Keratinocyte (primary cell): ENCODE measurements around the gene PPP2R5C. TPM values are rescaled to one million over a fixed set of nuclear protein-coding genes. Genes with fewer than 3 reads are reported as not detected.

Source experiments
- DNase-seq: peaks from one replicate; pipeline ENCODE4 v3.0.0-alpha.2; 2011; ENCODE audit warnings: low read depth, missing footprints, low spot score
- FAIRE-seq: peaks from 2 replicates; lab custom pipeline; 2011; peaks lifted over from hg19 to GRCh38; lab: Jason Lieb, UNC
- H2AFZ ChIP-seq: 2 replicates; pipeline ENCODE4 v1.6.0; 2012; ENCODE audit warnings: low read length, control low read depth, inconsistent platforms; ENCODE audit not compliant: control insufficient read depth
- H3K27ac ChIP-seq: 2 replicates; pipeline ENCODE4 v1.5.1; 2011; ENCODE audit warnings: low read length; ENCODE audit not compliant: control insufficient read depth, insufficient read depth
- H3K27me3 ChIP-seq: 3 replicates; pipeline ENCODE4 v1.6.0; 2011; ENCODE audit warnings: low read length; ENCODE audit not compliant: control insufficient read depth, insufficient read depth; ENCODE audit errors: extremely low read depth
- H3K36me3 ChIP-seq, 2 experiments: 2 replicates in 1 of 2; 3 replicates in 1 of 2; pipeline ENCODE4 v1.5.1; 2011; ENCODE audit warnings: low read length in 2 of 2, mild to moderate bottlenecking in 1 of 2; ENCODE audit not compliant: control insufficient read depth in 2 of 2, insufficient read depth in 2 of 2; ENCODE audit errors: extremely low read depth in 1 of 2
- H3K4me1 ChIP-seq: 3 replicates; pipeline ENCODE4 v1.5.1; 2011; ENCODE audit warnings: low read length; ENCODE audit not compliant: control insufficient read depth, insufficient read depth; ENCODE audit errors: extremely low read depth
- H3K4me2 ChIP-seq: 3 replicates; pipeline ENCODE4 v1.6.0; 2011; ENCODE audit warnings: low read depth, low read length; ENCODE audit not compliant: control insufficient read depth, insufficient read depth; ENCODE audit errors: extremely low read depth
- H3K4me3 ChIP-seq, 3 experiments: fragments of 200-600 bp in 1 of 3; sonication (generic) in 1 of 3; 2 replicates in 2 of 3; 3 replicates in 1 of 3; pipeline ENCODE4 v1.5.1; 2011 to 2016; ENCODE audit warnings: low read length in 3 of 3, mild to moderate bottlenecking in 3 of 3, control low read depth in 2 of 3, inconsistent platforms in 1 of 3, low read depth in 1 of 3, mixed read lengths in 1 of 3, mixed run types in 1 of 3, moderate library complexity in 1 of 3; ENCODE audit not compliant: control insufficient read depth in 2 of 3, insufficient read depth in 2 of 3; ENCODE audit errors: extremely low read depth in 1 of 3
- H3K79me2 ChIP-seq: 2 replicates; pipeline ENCODE4 v1.6.0; 2012; ENCODE audit warnings: low read length; ENCODE audit not compliant: control insufficient read depth, insufficient read depth
- H3K9ac ChIP-seq: 3 replicates; pipeline ENCODE4 v1.6.0; 2011; ENCODE audit warnings: low read length; ENCODE audit not compliant: control insufficient read depth, insufficient read depth; ENCODE audit errors: extremely low read depth
- H3K9me1 ChIP-seq: 3 replicates; pipeline ENCODE4 v1.6.0; 2011; ENCODE audit warnings: low read length; ENCODE audit not compliant: control insufficient read depth, insufficient read depth; ENCODE audit errors: extremely low read depth
- H3K9me3 ChIP-seq: 2 replicates; pipeline ENCODE4 v1.5.1; 2012; ENCODE audit warnings: low read depth, low read length; ENCODE audit not compliant: control insufficient read depth
- H4K20me1 ChIP-seq: 3 replicates; pipeline ENCODE4 v1.6.0; 2011; ENCODE audit warnings: low read length; ENCODE audit not compliant: control insufficient read depth, insufficient read depth; ENCODE audit errors: extremely low read depth
- CTCF ChIP-seq, 3 experiments: IDR thresholded peaks in 1 of 3; conservative IDR thresholded peaks in 1 of 3; optimal IDR thresholded peaks in 1 of 3; 2 replicates in 2 of 3; 3 replicates in 1 of 3; pipeline versions ENCODE3 to v1.5.1; 2011; ENCODE audit warnings: low read length in 3 of 3, mild to moderate bottlenecking in 3 of 3, moderate library complexity in 2 of 3, control low read depth in 1 of 3, inconsistent platforms in 1 of 3; ENCODE audit not compliant: insufficient read depth in 2 of 3; ENCODE audit errors: extremely low read depth in 1 of 3
- EZH2 ChIP-seq: IDR thresholded peaks from one replicate; pipeline ENCODE4 v1.6.1; 2012; ENCODE audit warnings: inconsistent platforms, mild to moderate bottlenecking, low read length, moderate library complexity
- dilution Hi-C: fragments of 300-500 bp; cut with MboI; formaldehyde crosslinking; loops from one replicate; pipeline ENCODE4 v1.7.0; 2020; ENCODE audit warnings: low sequenced_read_pairs; ENCODE audit not compliant: extremely low pct_ligation_motif_present
- polyA plus RNA-seq, 5 experiments: library from polyadenylated mRNA; depleted of rRNA in 3 of 5; stranded (reverse) in 3 of 5; stranded (forward) in 1 of 5; unstranded in 1 of 5; fragments of >200 nt; gene quantifications; 1 replicate in 1 of 5; 2 replicates in 3 of 5; 3 replicates in 1 of 5; pipeline versions ENCODE4 v1.2.1 to v1.2.3, GENCODE V29; 2011 to 2012; ENCODE audit warnings: missing spikeins in 2 of 5, low read depth in 1 of 5, low replicate concordance in 1 of 5

PPP2R5C gene
- polyA plus RNA-seq, 1 donor (not counting 4 experiments of a cell fraction or from before 2014, with no cell fraction given) = 105 TPM

DNA sequence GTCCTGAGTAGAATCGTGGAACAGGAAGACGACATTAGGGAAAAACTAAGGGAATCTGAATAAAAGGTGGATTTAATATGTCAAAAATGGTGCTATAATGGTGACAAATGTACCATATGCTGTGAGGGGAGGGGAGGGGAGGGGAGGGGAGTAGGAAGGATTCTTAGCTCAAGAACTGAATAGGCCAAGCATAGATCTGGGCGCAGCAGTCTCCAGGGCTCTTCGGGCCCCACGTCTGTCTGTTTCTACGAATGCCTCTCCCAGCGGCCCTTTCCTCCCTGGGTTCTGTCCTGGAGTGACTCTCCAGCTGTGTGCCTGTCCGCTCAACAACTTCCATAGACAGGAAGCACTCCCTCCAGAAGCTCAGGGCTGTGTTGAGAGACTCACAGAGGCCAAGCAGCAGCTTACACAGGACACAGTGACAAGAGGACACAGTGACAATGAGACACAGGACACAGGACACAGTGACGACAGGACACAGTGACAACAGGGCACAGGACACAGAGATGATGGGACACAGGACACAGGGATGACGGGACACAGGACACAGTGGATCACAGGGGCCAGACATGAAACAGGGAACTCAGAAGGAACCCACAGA, 42.4 kb upstream of the PPP2R5C start:
- no peaks in the 10 kb centered on the region for H3K9me1 ChIP-seq
- H3K4me1 ChIP-seq = peaks cover 7% of the 10 kb centered on the region
- peaks cover 3% of the 10 kb centered on the region for H3K9me3 ChIP-seq
- no peak overlapping the region for H2AFZ ChIP-seq
- H3K4me3 ChIP-seq = no peak overlapping the region
- H4K20me1 ChIP-seq = no peaks in the 10 kb centered on the region
- no peaks in the 10 kb centered on the region for H3K36me3 ChIP-seq
- H3K79me2 ChIP-seq = no peaks in the 10 kb centered on the region
- no peak overlapping the region for H3K27ac ChIP-seq
- dilution Hi-C loops = no loop called here
- H3K9ac ChIP-seq = no peak overlapping the region
- FAIRE-seq (no peak), DNase-seq (no peak)
- H3K4me2 ChIP-seq = no peak overlapping the region
- H3K27me3 ChIP-seq = no peaks in the 10 kb centered on the region
- TF ChIP-seq EZH2 (no peak), CTCF (optimal IDR thresholded peaks at IDR 0.05 in 1 of 3, IDR thresholded peaks at IDR 0.05 in 1 of 3, conservative IDR thresholded peaks at IDR 0.05 in 1 of 3; ENCODE audit: extremely low read depth in 1 of 3, insufficient read depth in 2 of 3, low read length in 3 of 3) (no peak)

DNA sequence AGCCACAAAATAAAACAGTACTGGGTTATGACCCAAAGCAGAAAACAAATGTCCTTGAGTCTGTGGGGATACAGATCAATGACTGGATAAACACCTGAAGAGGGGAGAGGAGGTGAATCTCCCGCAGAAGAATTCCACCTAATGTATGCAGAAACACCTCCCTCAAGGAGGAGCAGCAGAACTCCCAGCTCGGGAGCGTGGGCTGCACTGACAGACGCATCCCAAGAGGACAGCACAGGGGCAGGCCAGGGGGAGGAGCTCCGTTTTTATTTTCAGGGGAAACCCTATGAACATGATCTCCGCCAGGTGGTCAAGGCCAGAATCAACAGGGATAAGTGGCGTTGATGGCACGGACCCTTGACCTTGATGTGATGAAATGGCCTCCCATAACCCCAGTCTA, 41.8 kb upstream of the PPP2R5C start:
- dilution Hi-C loops = no loop called here
- TF ChIP-seq CTCF (optimal IDR thresholded peaks at IDR 0.05 in 1 of 3, IDR thresholded peaks at IDR 0.05 in 1 of 3, conservative IDR thresholded peaks at IDR 0.05 in 1 of 3; ENCODE audit: extremely low read depth in 1 of 3, insufficient read depth in 2 of 3, low read length in 3 of 3) (no peak), EZH2 (no peak)

More for the DNA sequence above, 41.8 kb upstream of the PPP2R5C start:
- no peak overlapping the region for H3K27ac ChIP-seq
- no peaks in the 10 kb centered on the region for H3K79me2 ChIP-seq
- no peaks in the 10 kb centered on the region for H4K20me1 ChIP-seq
- no peak overlapping the region for H2AFZ ChIP-seq
- H3K4me1 ChIP-seq = peaks cover 7% of the 10 kb centered on the region
- no peaks in the 10 kb centered on the region for H3K36me3 ChIP-seq
- no peak overlapping the region for H3K4me3 ChIP-seq
- H3K9me1 ChIP-seq = no peaks in the 10 kb centered on the region
- H3K9me3 ChIP-seq = no peaks in the 10 kb centered on the region
- H3K9ac ChIP-seq = no peak overlapping the region
- H3K4me2 ChIP-seq = no peak overlapping the region
- DNase-seq (no peak), FAIRE-seq (no peak)
- no peaks in the 10 kb centered on the region for H3K27me3 ChIP-seq
